Endothelial cell (in vitro differentiated cells): ENCODE measurements around the gene TP53TG5. TPM values are rescaled to one million over a fixed set of nuclear protein-coding genes. Genes with fewer than 3 reads are reported as not detected.
A peak's percentile ranks its signal among the peaks of the same experiment; 100 is the strongest.

Experiments
- DNase-seq: peaks from one replicate; pipeline ENCODE4 v3.0.0; 2021; ENCODE audit warnings: low spot score
- H3K27ac Mint-ChIP-seq: one replicate; pipeline ENCODE4 v1.8.0; 2021; ENCODE audit warnings: mixed read lengths, inconsistent platforms; ENCODE audit not compliant: unreplicated experiment
- H3K27me3 Mint-ChIP-seq: one replicate; pipeline ENCODE4 v1.8.0; 2021; ENCODE audit warnings: mild to moderate bottlenecking, moderate library complexity, mixed read lengths, inconsistent platforms; ENCODE audit not compliant: unreplicated experiment
- H3K36me3 Mint-ChIP-seq: one replicate; pipeline ENCODE4 v1.8.0; 2021; ENCODE audit warnings: mild to moderate bottlenecking, low read depth, mixed read lengths, inconsistent platforms; ENCODE audit not compliant: unreplicated experiment
- H3K4me1 Mint-ChIP-seq: one replicate; pipeline ENCODE4 v1.8.0; 2021; ENCODE audit warnings: mild to moderate bottlenecking, mixed read lengths, inconsistent platforms; ENCODE audit not compliant: unreplicated experiment
- H3K4me3 Mint-ChIP-seq: one replicate; pipeline ENCODE4 v1.8.0; 2021; ENCODE audit warnings: mild to moderate bottlenecking, mixed read lengths, inconsistent platforms; ENCODE audit not compliant: unreplicated experiment
- H3K9me3 Mint-ChIP-seq: one replicate; pipeline ENCODE4 v1.8.0; 2021; ENCODE audit warnings: mixed read lengths, inconsistent platforms; ENCODE audit not compliant: unreplicated experiment
- total RNA-seq: library from RNA; stranded (reverse); fragmentation: NEBNext Ultra II Directional; extraction: Animal tissue kit (Norgen Biotek cat#: 25700); gene quantifications from one replicate; pipeline ENCODE4 v1.2.1, GENCODE V29; 2021; ENCODE audit not compliant: unreplicated experiment
- TF ChIP-seq, protein P1 (sequence below): fragments of 200-600 bp; sonication (generic); IDR thresholded peaks from one replicate; pipeline ENCODE4 v1.5.0; 2021; ENCODE audit warnings: antibody characterized with exemption; ENCODE audit not compliant: unreplicated experiment

Gene TP53TG5
- total RNA-seq, 1 donor from 2014 or later = not detected

DNA sequence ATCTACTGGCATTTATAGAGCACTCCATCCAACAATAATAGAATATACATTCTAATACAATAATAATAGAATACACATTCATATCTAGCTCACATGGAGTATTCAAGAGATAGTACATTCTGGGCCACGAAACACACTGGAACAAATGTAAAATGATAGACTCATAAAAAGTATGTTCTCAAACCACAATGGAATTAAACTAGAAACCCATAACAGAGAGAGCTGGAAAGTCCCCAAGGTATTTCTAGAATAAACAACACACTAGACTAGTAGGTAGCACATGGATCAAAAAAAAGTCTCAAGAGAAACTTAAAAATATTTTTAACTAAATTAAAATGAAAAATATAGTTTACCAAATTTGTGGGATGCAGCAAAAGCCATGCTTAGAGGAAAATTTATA lies 9.1 kb upstream of the TP53TG5 start:
- H3K9me3 Mint-ChIP-seq = no peaks in the 10 kb centered on the region
- no peaks in the 10 kb centered on the region for H3K27me3 Mint-ChIP-seq
- no peak for DNase-seq
- no peaks in the 10 kb centered on the region for H3K36me3 Mint-ChIP-seq
- H3K4me3 Mint-ChIP-seq = no peak overlapping the region
- TF ChIP-seq, protein P1, sequence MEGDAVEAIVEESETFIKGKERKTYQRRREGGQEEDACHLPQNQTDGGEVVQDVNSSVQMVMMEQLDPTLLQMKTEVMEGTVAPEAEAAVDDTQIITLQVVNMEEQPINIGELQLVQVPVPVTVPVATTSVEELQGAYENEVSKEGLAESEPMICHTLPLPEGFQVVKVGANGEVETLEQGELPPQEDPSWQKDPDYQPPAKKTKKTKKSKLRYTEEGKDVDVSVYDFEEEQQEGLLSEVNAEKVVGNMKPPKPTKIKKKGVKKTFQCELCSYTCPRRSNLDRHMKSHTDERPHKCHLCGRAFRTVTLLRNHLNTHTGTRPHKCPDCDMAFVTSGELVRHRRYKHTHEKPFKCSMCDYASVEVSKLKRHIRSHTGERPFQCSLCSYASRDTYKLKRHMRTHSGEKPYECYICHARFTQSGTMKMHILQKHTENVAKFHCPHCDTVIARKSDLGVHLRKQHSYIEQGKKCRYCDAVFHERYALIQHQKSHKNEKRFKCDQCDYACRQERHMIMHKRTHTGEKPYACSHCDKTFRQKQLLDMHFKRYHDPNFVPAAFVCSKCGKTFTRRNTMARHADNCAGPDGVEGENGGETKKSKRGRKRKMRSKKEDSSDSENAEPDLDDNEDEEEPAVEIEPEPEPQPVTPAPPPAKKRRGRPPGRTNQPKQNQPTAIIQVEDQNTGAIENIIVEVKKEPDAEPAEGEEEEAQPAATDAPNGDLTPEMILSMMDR = no peak
- H3K27ac Mint-ChIP-seq = no peak overlapping the region
- no peaks in the 10 kb centered on the region for H3K4me1 Mint-ChIP-seq

DNA sequence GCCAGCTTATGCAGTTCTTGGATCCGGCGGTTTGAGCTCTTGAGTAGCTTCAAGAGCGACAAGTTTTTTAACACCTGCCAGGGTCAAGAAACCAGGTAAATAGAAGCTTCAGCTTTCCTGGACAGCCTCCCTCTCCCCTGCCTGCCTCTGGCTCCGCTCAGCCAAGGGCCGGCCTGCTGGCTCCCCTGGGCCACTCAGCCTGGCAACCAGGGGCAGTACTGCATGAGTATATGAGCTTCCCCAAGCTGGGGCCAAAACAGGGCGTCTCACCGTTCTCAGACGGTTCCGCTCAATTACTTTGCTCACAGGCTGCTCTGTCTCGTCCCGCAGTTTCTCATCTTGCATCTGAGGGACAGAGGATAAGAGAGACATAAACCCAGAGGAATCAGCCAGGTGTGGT lies 856 bp downstream of the TP53TG5 start:
- Mint-ChIP-seq H3K9me3 (no peaks in the 10 kb centered on the region), H3K36me3 (no peaks in the 10 kb centered on the region)
- TF ChIP-seq, protein P1 = no peak

GRCh38 chr20:45374966-45375365 lies 3.2 kb downstream of the TP53TG5 start:
- Mint-ChIP-seq H3K9me3 (no peaks in the 10 kb centered on the region), H3K4me3 (no peak overlapping the region), H3K36me3 (no peaks in the 10 kb centered on the region)

More for the DNA sequence above, 856 bp downstream of the TP53TG5 start:
- H3K4me3 Mint-ChIP-seq = no peak overlapping the region
- H3K27ac Mint-ChIP-seq = no peak overlapping the region
- peaks cover 3% of the 10 kb centered on the region for H3K27me3 Mint-ChIP-seq
- H3K4me1 Mint-ChIP-seq = peaks cover 3% of the 10 kb centered on the region
- DNase-seq = no peak

GRCh38 chr20:45374101-45374467 lies 4.0 kb downstream of the TP53TG5 start:
- TF ChIP-seq, protein P1 = no peak
- Mint-ChIP-seq H3K9me3 (no peaks in the 10 kb centered on the region), H3K4me3 (no peak overlapping the region), H3K4me1 (peaks cover 3% of the 10 kb centered on the region), H3K27me3 (peaks cover 3% of the 10 kb centered on the region), H3K36me3 (no peaks in the 10 kb centered on the region), H3K27ac (no peak overlapping the region)
- no peak for DNase-seq

More at GRCh38 chr20:45374966-45375365, 3.2 kb downstream of the TP53TG5 start:
- no peak for DNase-seq
- H3K4me1 Mint-ChIP-seq = peaks cover 3% of the 10 kb centered on the region
- TF ChIP-seq, protein P1 = no peak
- H3K27me3 Mint-ChIP-seq = peaks cover 3% of the 10 kb centered on the region
- no peak overlapping the region for H3K27ac Mint-ChIP-seq

- H3K9me3 Mint-ChIP-seq = no peaks in the 10 kb centered on the region
- peaks cover 3% of the 10 kb centered on the region for H3K27me3 Mint-ChIP-seq
- H3K4me3 Mint-ChIP-seq = peak overlapping the region; percentile 71
- no peak overlapping the region for H3K27ac Mint-ChIP-seq
- TF ChIP-seq, protein P1 = peak; percentile 70
- no peaks in the 10 kb centered on the region for H3K36me3 Mint-ChIP-seq
- H3K4me1 Mint-ChIP-seq = peaks cover 3% of the 10 kb centered on the region
- peak; percentile 90 for DNase-seq
Observed at GRCh38 chr20:45373353-45374100, 4.6 kb downstream of the TP53TG5 start.
